SJCRH30 (cell line): ENCODE measurements around the gene ARFGAP1. TPM values are rescaled to one million over a fixed set of nuclear protein-coding genes. Genes with fewer than 3 reads are reported as not detected.
"Not testable (repeated sequence)": the region's sequence is repeated elsewhere in the genome, so short reads cannot be mapped to it uniquely, and the experiment has no call there.

Experiments
- DNase-seq, 2 experiments: peaks; one replicate each; pipeline ENCODE4 v3.0.0-alpha.2; 2015 to 2020
- H3K27ac ChIP-seq: fragments of 250-450 bp; sonication (Bioruptor Pico); 2 replicates; pipeline ENCODE4 v1.5.1; 2020; ENCODE audit warnings: mild to moderate bottlenecking, moderate library complexity
- H3K27me3 ChIP-seq: fragments of 250-450 bp; sonication (Bioruptor Pico); 2 replicates; pipeline ENCODE4 v1.5.1; 2020; ENCODE audit warnings: mild to moderate bottlenecking, moderate library complexity
- H3K36me3 ChIP-seq: fragments of 250-450 bp; sonication (Bioruptor Pico); 2 replicates; pipeline ENCODE4 v1.5.1; 2020; ENCODE audit warnings: mild to moderate bottlenecking, moderate library complexity
- H3K4me1 ChIP-seq: fragments of 250-450 bp; sonication (Bioruptor Pico); 2 replicates; pipeline ENCODE4 v1.5.1; 2020; ENCODE audit warnings: mild to moderate bottlenecking, moderate library complexity
- H3K4me3 ChIP-seq: fragments of 250-450 bp; sonication (Bioruptor Pico); 2 replicates; pipeline ENCODE4 v1.5.1; 2020; ENCODE audit warnings: mild to moderate bottlenecking, moderate library complexity
- H3K9me3 ChIP-seq: fragments of 250-450 bp; sonication (Bioruptor Pico); replicated peaks from 2 replicates; pipeline ENCODE4 v1.5.1; 2020; ENCODE audit warnings: mild to moderate bottlenecking, moderate library complexity
- total RNA-seq: library from RNA; depleted of rRNA; stranded (reverse); fragments of >200 nt; shearing (Covaris generic); gene quantifications from 2 replicates; pipeline ENCODE4 v1.2.3, GENCODE V29; 2014; rRNA removed

ARFGAP1 gene
- total RNA-seq, 1 experiment from 2014 or later: 96.8 TPM

- H3K27me3 ChIP-seq: peaks cover 10% of the 10 kb centered on the region
- peaks cover 4% of the 10 kb centered on the region; the same call in 1 of the 2 replicates for H3K9me3 ChIP-seq
- H3K27ac ChIP-seq: no peak overlapping the region
- H3K36me3 ChIP-seq: no peaks in the 10 kb centered on the region
- H3K4me3 ChIP-seq: no peak overlapping the region
- no peak for DNase-seq
- H3K4me1 ChIP-seq: no peaks in the 10 kb centered on the region
Measured at GRCh38 chr20:63333241-63333836, 60.7 kb downstream of the ARFGAP1 start.

- no peak overlapping the region for H3K27ac ChIP-seq
- H3K4me1 ChIP-seq: no peaks in the 10 kb centered on the region
- no peak overlapping the region for H3K4me3 ChIP-seq
- DNase-seq: no peak
- H3K9me3 ChIP-seq: peaks cover 4% of the 10 kb centered on the region; the same call in 1 of the 2 replicates
- no peaks in the 10 kb centered on the region for H3K36me3 ChIP-seq
- peaks cover 5% of the 10 kb centered on the region for H3K27me3 ChIP-seq
Measured at GRCh38 chr20:63334356-63334755, 61.7 kb downstream of the ARFGAP1 start.

GRCh38 chr20:63335060-63335459 is 62.4 kb downstream of the ARFGAP1 start:
- not testable (repeated sequence) for H3K27me3 ChIP-seq, H3K27ac ChIP-seq, H3K9me3 ChIP-seq, DNase-seq, H3K36me3 ChIP-seq, H3K4me3 ChIP-seq, H3K4me1 ChIP-seq

GRCh38 chr20:63335711-63336110 is 63.1 kb downstream of the ARFGAP1 start:
- H3K27ac ChIP-seq: no peak overlapping the region
- H3K36me3 ChIP-seq: no peaks in the 10 kb centered on the region
- H3K27me3 ChIP-seq: peaks cover 5% of the 10 kb centered on the region; the same call in 1 of the 2 replicates
- DNase-seq: no peak
- H3K4me1 ChIP-seq: no peaks in the 10 kb centered on the region
- no peak overlapping the region for H3K4me3 ChIP-seq
- peaks cover 4% of the 10 kb centered on the region; the same call in 1 of the 2 replicates for H3K9me3 ChIP-seq

GRCh38 chr20:63336232-63336752 is 63.7 kb downstream of the ARFGAP1 start:
- Histone ChIP-seq H3K27ac (no peak overlapping the region), H3K36me3 (no peaks in the 10 kb centered on the region), H3K4me1 (no peaks in the 10 kb centered on the region), H3K27me3 (peaks cover 5% of the 10 kb centered on the region; the same call in 1 of the 2 replicates), H3K9me3 (peaks cover 4% of the 10 kb centered on the region; the same call in 1 of the 2 replicates), H3K4me3 (no peak overlapping the region)
- no peak for DNase-seq

GRCh38 chr20:63337786-63338420 is 65.3 kb downstream of the ARFGAP1 start:
- no peak overlapping the region for H3K27ac ChIP-seq
- H3K4me1 ChIP-seq: peaks cover 5% of the 10 kb centered on the region; the same call in 1 of the 2 replicates
- no peaks in the 10 kb centered on the region for H3K36me3 ChIP-seq
- peaks cover 5% of the 10 kb centered on the region; the same call in 1 of the 2 replicates for H3K27me3 ChIP-seq
- H3K4me3 ChIP-seq: no peak overlapping the region
- DNase-seq: no peak
- H3K9me3 ChIP-seq: peaks cover 4% of the 10 kb centered on the region; the same call in 1 of the 2 replicates

Other genes with a start within 250 kb of the ARFGAP1 start
- gene YTHDF1, start 56.7 kb upstream of the ARFGAP1 start, total RNA-seq: 83.2 and 84.4 TPM in 2 replicates
- gene BIRC7, start 36.9 kb upstream of the ARFGAP1 start, total RNA-seq: 0.10 TPM in 1 of 2 replicates, not detected in the other
- 15.5 and 16.4 TPM in 2 replicates for gene NKAIN4, start 18.4 kb upstream of the ARFGAP1 start, total RNA-seq
- gene COL20A1, start 20.4 kb downstream of the ARFGAP1 start, total RNA-seq: 0.18 TPM in 1 of 2 replicates, not detected in the other
- 0.06 TPM in 1 of 2 replicates, not detected in the other for gene CHRNA4, start 88.5 kb downstream of the ARFGAP1 start, total RNA-seq
- not detected in 2 replicates for gene KCNQ2, start 199.8 kb downstream of the ARFGAP1 start, total RNA-seq
- 0.76 and 1.4 TPM in 2 replicates for gene EEF1A2, start 226.3 kb downstream of the ARFGAP1 start, total RNA-seq
- gene PPDPF, start 248.0 kb downstream of the ARFGAP1 start, total RNA-seq: 149 and 171 TPM in 2 replicates